GM12891 (cell line): ENCODE results near the gene PDGFRB.

ENCODE experiments used
- DNase-seq: peaks from one replicate; pipeline ENCODE4 v3.0.0; 2011; ENCODE audit warnings: low spot score; ENCODE audit not compliant: insufficient read length
- FAIRE-seq: peaks from 2 replicates; lab custom pipeline; 2011; peaks lifted over from hg19 to GRCh38; lab: Jason Lieb, UNC
- PAX5 ChIP-seq: IDR thresholded peaks from 2 replicates; pipeline ENCODE4 v1.6.1; 2011; ENCODE audit warnings: low read length, moderate library complexity, mild to moderate bottlenecking; ENCODE audit not compliant: insufficient read depth, severe bottlenecking
- POLR2A ChIP-seq: IDR thresholded peaks from 2 replicates; pipeline ENCODE4 v1.6.1; 2011; ENCODE audit warnings: low read depth, low read length, control low read depth
- POLR2AphosphoS5 ChIP-seq: IDR thresholded peaks from 2 replicates; pipeline ENCODE4 v1.6.1; 2011; ENCODE audit warnings: low read depth, low read length, control low read depth
- POU2F2 ChIP-seq: IDR thresholded peaks from 2 replicates; pipeline ENCODE4 v1.6.1; 2011; ENCODE audit warnings: low read depth, mild to moderate bottlenecking, control low read depth, low read length, moderate library complexity
- SPI1 ChIP-seq: IDR thresholded peaks from 2 replicates; pipeline ENCODE4 v1.6.1; 2011; ENCODE audit warnings: low read depth, low read length, control low read depth
- TAF1 ChIP-seq: IDR thresholded peaks from 2 replicates; pipeline ENCODE4 v1.6.1; 2011; ENCODE audit warnings: low read depth, low read length, control low read depth

PDGFRB gene

DNA sequence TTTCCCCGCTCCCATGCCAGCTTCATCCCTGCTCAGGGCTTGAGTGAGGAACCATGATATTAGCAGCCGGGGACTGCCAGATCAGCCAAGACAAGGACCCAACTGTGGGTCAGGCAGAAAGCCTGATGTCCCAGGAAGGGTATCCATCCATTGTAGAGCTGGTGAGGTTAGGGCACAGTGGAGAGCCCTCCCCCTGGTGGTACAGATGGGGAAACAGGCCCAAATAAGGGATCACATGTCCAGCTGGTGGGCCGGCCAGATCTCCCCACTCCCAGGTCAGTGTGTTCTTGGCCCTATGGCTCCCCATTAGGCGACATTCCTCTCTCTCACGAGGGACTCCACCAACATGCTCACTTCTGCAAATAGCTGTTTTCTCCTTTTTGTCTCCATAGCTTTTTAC is 19.9 kb upstream of the PDGFRB start:
- DNase-seq = no peak
- FAIRE-seq = no peak
- no peak for TF ChIP-seq PAX5
- TF ChIP-seq POU2F2 = no peak
- TF ChIP-seq POLR2AphosphoS5 = no peak
- no peak for TF ChIP-seq POLR2A
- TF ChIP-seq SPI1 = no peak
- no peak for TF ChIP-seq TAF1

DNA sequence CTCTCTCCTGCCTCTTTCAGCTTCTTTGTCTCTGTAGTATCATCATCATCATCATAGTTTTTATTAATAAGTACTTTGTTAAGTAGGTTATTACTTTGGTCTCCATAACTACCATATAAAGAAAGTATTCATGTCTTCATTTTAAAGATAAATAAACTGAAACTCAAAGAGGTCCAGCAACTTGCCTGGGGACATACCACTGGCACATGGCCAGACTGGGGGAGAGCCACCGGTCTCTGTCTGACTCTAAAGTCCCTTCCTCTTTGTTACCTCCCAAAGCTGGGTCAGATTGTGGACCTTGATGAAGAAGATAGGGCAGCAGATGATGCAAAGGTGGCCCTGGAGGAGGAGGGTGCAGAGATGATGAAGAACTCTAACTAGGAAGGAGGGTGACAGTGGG is 19.4 kb upstream of the PDGFRB start:
- DNase-seq = no peak
- FAIRE-seq = no peak
- TF ChIP-seq POLR2A (no peak), POLR2AphosphoS5 (no peak), POU2F2 (no peak), TAF1 (no peak), SPI1 (no peak), PAX5 (no peak)

DNA sequence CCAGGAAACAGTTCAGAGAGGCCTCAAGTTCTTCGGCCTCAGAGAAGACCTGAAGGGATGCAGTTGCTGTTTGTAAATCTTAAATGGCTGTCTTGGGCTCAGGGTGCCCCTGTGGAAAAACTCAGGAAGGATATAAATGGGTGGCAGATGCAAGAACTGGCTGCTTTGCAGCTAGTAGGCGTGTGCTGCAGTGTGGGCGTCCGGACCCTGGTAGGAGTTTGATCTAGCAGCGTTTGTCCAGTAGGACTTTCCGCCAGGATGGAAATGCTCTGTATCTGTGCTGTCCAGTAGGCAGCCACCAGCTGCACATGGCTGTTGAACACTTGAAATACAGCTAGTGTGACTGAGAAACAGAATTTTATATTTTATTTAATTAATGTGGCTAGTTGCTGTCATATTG is 18.6 kb upstream of the PDGFRB start:
- no peak for DNase-seq
- FAIRE-seq = no peak
- TF ChIP-seq POLR2A (no peak), TAF1 (no peak), PAX5 (no peak), POU2F2 (no peak), SPI1 (no peak), POLR2AphosphoS5 (no peak)

GRCh38 chr5:150173161-150173560 is 17.5 kb upstream of the PDGFRB start:
- TF ChIP-seq POU2F2 = no peak
- no peak for TF ChIP-seq POLR2AphosphoS5
- no peak for TF ChIP-seq TAF1
- no peak for TF ChIP-seq SPI1
- no peak for TF ChIP-seq PAX5
- TF ChIP-seq POLR2A = no peak
- DNase-seq (no peak), FAIRE-seq (no peak)

DNA sequence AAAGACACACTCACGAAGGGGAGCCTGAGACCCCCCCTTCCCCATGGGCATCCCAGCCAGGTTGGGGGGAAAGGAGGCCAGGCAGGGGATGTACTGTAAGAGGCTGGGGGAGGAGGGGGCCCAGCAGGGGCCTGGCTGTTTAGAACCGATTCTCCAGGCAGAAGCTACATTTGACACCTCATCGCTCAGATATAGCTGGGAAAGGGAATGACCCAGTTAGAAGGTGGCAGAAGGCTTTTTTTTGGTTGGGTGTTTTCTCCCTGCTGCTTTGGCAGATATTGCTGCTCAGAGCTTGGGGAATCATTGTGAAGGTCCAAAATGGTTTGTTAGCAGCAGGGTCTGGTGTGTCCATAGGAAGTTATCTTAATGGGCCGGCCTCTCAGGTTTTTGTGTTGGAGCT is 16.9 kb upstream of the PDGFRB start:
- TF ChIP-seq POLR2AphosphoS5 (no peak), SPI1 (no peak), TAF1 (no peak), PAX5 (no peak), POLR2A (no peak), POU2F2 (no peak)
- FAIRE-seq = no peak
- DNase-seq = no peak

GRCh38 chr5:150172145-150172544 is 16.5 kb upstream of the PDGFRB start:
- DNase-seq (no peak), FAIRE-seq (no peak)
- TF ChIP-seq POU2F2 (no peak), TAF1 (no peak), POLR2A (no peak), PAX5 (no peak), POLR2AphosphoS5 (no peak), SPI1 (no peak)

DNA sequence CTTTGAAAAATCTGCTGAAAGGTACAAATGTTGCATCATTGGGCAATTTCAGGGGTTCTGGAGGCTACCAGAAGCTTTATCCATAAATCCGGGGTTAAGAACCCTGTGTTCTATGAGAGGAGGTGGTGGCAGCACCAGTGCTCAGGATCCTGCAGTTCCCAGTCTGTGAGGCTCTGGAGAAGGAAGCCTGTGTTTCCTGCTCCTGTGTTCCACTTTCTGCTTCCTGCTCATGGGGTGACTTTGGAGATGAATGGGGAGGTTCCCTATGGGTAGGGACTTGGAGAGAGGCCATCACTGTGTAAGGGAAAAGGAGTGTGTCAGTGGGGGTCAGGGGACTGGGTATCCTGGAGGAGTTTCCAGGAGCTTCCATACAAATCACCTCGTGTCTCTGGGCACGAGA is 13.2 kb upstream of the PDGFRB start:
- no peak for FAIRE-seq
- no peak for TF ChIP-seq SPI1
- DNase-seq = no peak

GRCh38 chr5:150167908-150168307 is 12.3 kb upstream of the PDGFRB start:
- no peak for FAIRE-seq
- DNase-seq = no peak
- no peak for TF ChIP-seq TAF1
- no peak for TF ChIP-seq SPI1
- no peak for TF ChIP-seq POU2F2
- TF ChIP-seq PAX5 = no peak
- TF ChIP-seq POLR2A = no peak
- no peak for TF ChIP-seq POLR2AphosphoS5

- DNase-seq (no peak), FAIRE-seq (no peak)
- TF ChIP-seq PAX5 (no peak), POU2F2 (no peak), TAF1 (no peak), SPI1 (no peak), POLR2A (no peak), POLR2AphosphoS5 (no peak)
Measured at GRCh38 chr5:150167512-150167850, 11.8 kb upstream of the PDGFRB start.

DNA sequence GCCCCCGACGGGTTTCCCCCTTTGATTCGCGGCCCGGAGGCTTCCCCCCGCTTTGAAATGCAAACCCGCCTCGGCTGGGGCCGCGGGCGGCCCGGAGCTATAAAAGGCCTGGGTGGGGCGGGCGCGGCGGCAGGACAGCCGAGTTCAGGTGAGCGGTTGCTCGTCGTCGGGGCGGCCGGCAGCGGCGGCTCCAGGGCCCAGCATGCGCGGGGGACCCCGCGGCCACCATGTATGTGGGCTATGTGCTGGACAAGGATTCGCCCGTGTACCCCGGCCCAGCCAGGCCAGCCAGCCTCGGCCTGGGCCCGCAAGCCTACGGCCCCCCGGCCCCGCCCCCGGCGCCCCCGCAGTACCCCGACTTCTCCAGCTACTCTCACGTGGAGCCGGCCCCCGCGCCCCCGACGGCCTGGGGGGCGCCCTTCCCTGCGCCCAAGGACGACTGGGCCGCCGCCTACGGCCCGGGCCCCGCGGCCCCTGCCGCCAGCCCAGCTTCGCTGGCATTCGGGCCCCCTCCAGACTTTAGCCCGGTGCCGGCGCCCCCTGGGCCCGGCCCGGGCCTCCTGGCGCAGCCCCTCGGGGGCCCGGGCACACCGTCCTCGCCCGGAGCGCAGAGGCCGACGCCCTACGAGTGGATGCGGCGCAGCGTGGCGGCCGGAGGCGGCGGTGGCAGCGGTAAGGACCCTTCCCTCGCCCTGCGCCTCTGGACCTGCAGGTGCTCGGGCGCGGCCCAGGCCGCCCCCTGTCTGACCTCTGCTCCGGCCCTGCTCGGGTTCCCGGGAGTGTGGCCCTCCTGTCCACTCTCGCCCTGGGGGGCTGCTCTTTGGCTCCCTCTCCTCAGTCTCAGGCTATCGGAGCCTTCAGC is 11.2 kb upstream of the PDGFRB start, which contains the start of gene CDX1:
TSS of gene CDX1 (plus strand) at position 129 of the 862 bp plus-strand sequence. CDS start at position 228, 99 bp downstream.
- no peak for FAIRE-seq
- no peak for TF ChIP-seq TAF1
- no peak for TF ChIP-seq SPI1
- TF ChIP-seq POLR2A = no peak
- TF ChIP-seq PAX5 = no peak
- no peak for TF ChIP-seq POLR2AphosphoS5
- TF ChIP-seq POU2F2 = no peak
- no peak for DNase-seq

DNA sequence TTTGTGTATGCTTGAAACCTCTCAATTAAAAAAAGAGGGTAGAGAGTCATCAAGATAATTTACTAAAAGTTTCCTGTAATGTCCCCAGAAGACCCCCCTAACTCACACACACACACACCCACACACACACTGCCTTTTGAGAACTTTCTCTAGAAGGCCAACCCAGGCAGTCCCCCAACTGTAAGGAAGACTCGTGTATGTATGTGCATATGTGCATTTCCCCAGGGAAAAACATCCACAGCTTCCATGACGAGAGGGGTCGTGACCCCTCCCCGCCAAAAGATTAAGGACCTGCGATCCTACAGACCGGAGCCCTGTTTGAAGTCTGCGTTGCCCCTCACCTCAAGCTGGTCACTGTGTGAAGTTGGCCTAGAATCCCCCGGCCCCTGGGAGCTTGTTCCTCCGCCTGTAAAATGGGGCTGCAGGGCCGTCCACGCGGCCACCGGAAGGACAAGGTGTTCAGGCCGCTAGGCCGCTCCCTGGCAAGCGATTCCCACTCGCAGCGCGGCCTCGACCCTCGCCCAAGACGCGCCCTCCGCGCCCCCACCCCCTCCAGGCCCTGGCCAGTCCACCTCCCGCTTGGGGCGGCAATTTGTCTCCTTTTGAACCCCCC is 10.5 kb upstream of the PDGFRB start:
- FAIRE-seq = no peak

More for the DNA sequence above, 10.5 kb upstream of the PDGFRB start:
- DNase-seq = no peak
- TF ChIP-seq TAF1 (no peak), POLR2AphosphoS5 (no peak), POU2F2 (no peak), POLR2A (no peak), PAX5 (no peak), SPI1 (no peak)
